Measurements from ENCODE around the gene TLR5. TPM values are rescaled to one million over a fixed set of nuclear protein-coding genes. Genes with fewer than 3 reads are reported as not detected.

The TLR5 gene
- total RNA-seq, 1 experiment from 2014 or later, result 1.8 TPM

DNA sequence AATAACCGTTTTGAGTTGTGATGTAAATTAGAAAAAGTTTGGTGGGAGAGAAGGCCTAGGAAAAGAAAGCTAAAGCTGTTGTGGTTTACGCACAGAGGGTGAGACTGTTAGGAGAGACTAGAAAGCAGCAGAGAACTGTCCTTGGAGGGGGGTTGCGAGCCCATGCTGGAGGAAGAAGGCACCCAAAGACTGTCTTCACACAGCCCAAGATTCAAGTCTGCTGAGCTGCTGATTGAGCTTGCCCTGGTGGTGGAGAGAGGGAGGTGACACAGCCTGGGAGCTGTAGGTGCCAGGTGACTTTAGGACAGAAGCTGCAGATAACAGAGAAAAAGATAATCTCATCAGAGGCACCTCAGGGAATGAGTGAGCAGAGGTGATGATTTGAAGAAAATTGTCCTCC is 18.3 kb upstream of the TLR5 start:
- Mint-ChIP-seq H3K27me3 (ENCODE audit: insufficient read depth, unreplicated experiment) (peaks cover 3% of the 10 kb centered on the region), H3K4me3 (ENCODE audit: unreplicated experiment) (no peak overlapping the region), H3K9me3 (ENCODE audit: unreplicated experiment) (no peaks in the 10 kb centered on the region), H3K4me1 (ENCODE audit: low read depth, unreplicated experiment) (no peaks in the 10 kb centered on the region), H3K27ac (ENCODE audit: unreplicated experiment) (no peak overlapping the region), H3K36me3 (ENCODE audit: insufficient read depth, unreplicated experiment) (no peaks in the 10 kb centered on the region)
- ChIA-PET CTCF (interaction anchor here (0.6 to 1.4 kb wide), 2 partner anchors 28 to 496 kb away, joined by 3 to 8 read pairs; no protein-coding TSS in a partner anchor), POLR2A (no interaction called here)
- intact Hi-C loops (cut with micrococcal nuclease; ENCODE audit: unreplicated experiment), result no loop called here
- no TSS peak for BruUV-seq (replicated peaks)
- Histone ChIP-seq H3K9me3 (no peaks in the 10 kb centered on the region), H3K27me3 (replicated peaks; ENCODE audit: control insufficient read depth, insufficient read depth, low read length) (no peaks in the 10 kb centered on the region), H3K4me3 (ENCODE audit: low read depth, low read length) (no peak overlapping the region), H3K4me1 (no peaks in the 10 kb centered on the region), H3K36me3 (ENCODE audit: control insufficient read depth, insufficient read depth, low read length) (no peaks in the 10 kb centered on the region)
- DNase-seq, result no peak
- TF ChIP-seq, protein P1, sequence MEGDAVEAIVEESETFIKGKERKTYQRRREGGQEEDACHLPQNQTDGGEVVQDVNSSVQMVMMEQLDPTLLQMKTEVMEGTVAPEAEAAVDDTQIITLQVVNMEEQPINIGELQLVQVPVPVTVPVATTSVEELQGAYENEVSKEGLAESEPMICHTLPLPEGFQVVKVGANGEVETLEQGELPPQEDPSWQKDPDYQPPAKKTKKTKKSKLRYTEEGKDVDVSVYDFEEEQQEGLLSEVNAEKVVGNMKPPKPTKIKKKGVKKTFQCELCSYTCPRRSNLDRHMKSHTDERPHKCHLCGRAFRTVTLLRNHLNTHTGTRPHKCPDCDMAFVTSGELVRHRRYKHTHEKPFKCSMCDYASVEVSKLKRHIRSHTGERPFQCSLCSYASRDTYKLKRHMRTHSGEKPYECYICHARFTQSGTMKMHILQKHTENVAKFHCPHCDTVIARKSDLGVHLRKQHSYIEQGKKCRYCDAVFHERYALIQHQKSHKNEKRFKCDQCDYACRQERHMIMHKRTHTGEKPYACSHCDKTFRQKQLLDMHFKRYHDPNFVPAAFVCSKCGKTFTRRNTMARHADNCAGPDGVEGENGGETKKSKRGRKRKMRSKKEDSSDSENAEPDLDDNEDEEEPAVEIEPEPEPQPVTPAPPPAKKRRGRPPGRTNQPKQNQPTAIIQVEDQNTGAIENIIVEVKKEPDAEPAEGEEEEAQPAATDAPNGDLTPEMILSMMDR (IDR thresholded peaks at IDR 0.05; ENCODE audit: insufficient read depth in 1 of 2, low read depth in 1 of 2, low read length in 1 of 2, severe bottlenecking in 1 of 2, unreplicated experiment in 1 of 2), result peak; percentile 20 to 36

DNA sequence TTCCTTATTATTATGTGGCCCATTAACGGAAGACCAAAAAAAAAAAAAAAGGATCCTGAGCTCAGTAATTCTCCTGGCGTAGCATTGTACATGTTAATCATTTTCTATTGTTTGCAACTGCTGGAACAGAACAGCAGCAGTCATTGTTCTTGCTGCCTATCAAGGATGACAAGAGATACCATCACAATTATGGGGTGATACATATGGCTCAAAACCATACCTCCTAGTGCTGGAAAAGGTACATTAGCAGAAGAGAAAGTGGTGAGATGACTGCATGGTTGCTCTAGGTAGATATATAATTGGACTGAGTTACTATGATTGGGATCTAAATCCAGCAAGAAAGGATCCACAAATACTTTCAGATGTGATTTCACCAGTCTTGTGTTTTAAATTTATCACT is 13.3 kb upstream of the TLR5 start:
- Mint-ChIP-seq H3K4me3 (ENCODE audit: unreplicated experiment) (no peak overlapping the region), H3K27ac (ENCODE audit: unreplicated experiment) (no peak overlapping the region), H3K9me3 (ENCODE audit: unreplicated experiment) (peaks cover 5% of the 10 kb centered on the region), H3K27me3 (ENCODE audit: insufficient read depth, unreplicated experiment) (peaks cover 3% of the 10 kb centered on the region), H3K36me3 (ENCODE audit: insufficient read depth, unreplicated experiment) (no peaks in the 10 kb centered on the region), H3K4me1 (ENCODE audit: low read depth, unreplicated experiment) (no peaks in the 10 kb centered on the region)
- intact Hi-C loops (cut with micrococcal nuclease; ENCODE audit: unreplicated experiment), result loop anchor here (1.0 kb wide), 1 partner anchor 36 kb away; no protein-coding TSS in a partner anchor
- no peaks in the 10 kb centered on the region for H3K27me3 ChIP-seq (replicated peaks; ENCODE audit: control insufficient read depth, insufficient read depth, low read length)
- TF ChIP-seq, protein P1 (IDR thresholded peaks at IDR 0.05; ENCODE audit: insufficient read depth in 1 of 2, low read depth in 1 of 2, low read length in 1 of 2, severe bottlenecking in 1 of 2, unreplicated experiment in 1 of 2), result no peak
- ChIA-PET CTCF (interaction anchor here (0.5 kb wide), 1 partner anchor 387 kb away, joined by 4 read pairs; no protein-coding TSS in a partner anchor), POLR2A (no interaction called here)
- H3K4me3 ChIP-seq (ENCODE audit: low read depth, low read length), result no peak overlapping the region
- no peaks in the 10 kb centered on the region for H3K36me3 ChIP-seq (ENCODE audit: control insufficient read depth, insufficient read depth, low read length)
- BruUV-seq (replicated peaks), result no TSS peak
- no peak for DNase-seq
- H3K9me3 ChIP-seq, result no peaks in the 10 kb centered on the region
- H3K4me1 ChIP-seq, result no peaks in the 10 kb centered on the region

DNA sequence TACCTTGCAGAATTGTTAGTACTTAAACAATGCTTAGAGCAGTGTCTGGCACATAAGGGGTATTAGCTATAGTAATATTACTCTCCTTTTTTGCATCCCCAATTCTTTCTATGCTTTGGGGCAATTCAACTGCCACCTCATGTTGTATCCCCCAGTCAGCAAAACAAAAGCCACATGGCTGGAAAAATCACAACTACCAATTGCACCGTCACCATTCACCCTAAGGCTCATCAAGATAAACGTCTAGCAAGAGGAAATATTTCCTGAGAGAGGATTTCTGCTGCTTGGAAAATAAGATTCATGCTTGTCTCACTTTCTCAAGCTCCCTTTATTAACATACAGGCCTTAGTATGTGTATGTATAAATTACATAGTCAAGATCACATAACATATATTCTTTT is 12.1 kb upstream of the TLR5 start:
- no peaks in the 10 kb centered on the region for H3K9me3 ChIP-seq
- Mint-ChIP-seq H3K27me3 (ENCODE audit: insufficient read depth, unreplicated experiment) (no peaks in the 10 kb centered on the region), H3K27ac (ENCODE audit: unreplicated experiment) (no peak overlapping the region), H3K4me1 (ENCODE audit: low read depth, unreplicated experiment) (no peaks in the 10 kb centered on the region), H3K4me3 (ENCODE audit: unreplicated experiment) (no peak overlapping the region), H3K36me3 (ENCODE audit: insufficient read depth, unreplicated experiment) (no peaks in the 10 kb centered on the region), H3K9me3 (ENCODE audit: unreplicated experiment) (peaks cover 9% of the 10 kb centered on the region)
- no peak for DNase-seq
- H3K4me1 ChIP-seq, result no peaks in the 10 kb centered on the region
- ChIA-PET CTCF (interaction anchor here (1.4 kb wide), 1 partner anchor 21 kb away, joined by 8 read pairs; no protein-coding TSS in a partner anchor), POLR2A (no interaction called here)
- H3K36me3 ChIP-seq (ENCODE audit: control insufficient read depth, insufficient read depth, low read length), result no peaks in the 10 kb centered on the region
- intact Hi-C loops (cut with micrococcal nuclease; ENCODE audit: unreplicated experiment), result no loop called here
- no peaks in the 10 kb centered on the region for H3K27me3 ChIP-seq (replicated peaks; ENCODE audit: control insufficient read depth, insufficient read depth, low read length)
- BruUV-seq (replicated peaks), result no TSS peak
- no peak overlapping the region for H3K4me3 ChIP-seq (ENCODE audit: low read depth, low read length)
- TF ChIP-seq, protein P1 (IDR thresholded peaks at IDR 0.05; ENCODE audit: insufficient read depth in 1 of 2, low read depth in 1 of 2, low read length in 1 of 2, severe bottlenecking in 1 of 2, unreplicated experiment in 1 of 2), result no peak
